Femur (tissue), 1 donor: ENCODE results near the gene POLR2E.

Source experiments
- DNase-seq: peaks from one replicate; pipeline ENCODE4 v3.0.0-alpha.2; 2017

Gene POLR2E

DNA sequence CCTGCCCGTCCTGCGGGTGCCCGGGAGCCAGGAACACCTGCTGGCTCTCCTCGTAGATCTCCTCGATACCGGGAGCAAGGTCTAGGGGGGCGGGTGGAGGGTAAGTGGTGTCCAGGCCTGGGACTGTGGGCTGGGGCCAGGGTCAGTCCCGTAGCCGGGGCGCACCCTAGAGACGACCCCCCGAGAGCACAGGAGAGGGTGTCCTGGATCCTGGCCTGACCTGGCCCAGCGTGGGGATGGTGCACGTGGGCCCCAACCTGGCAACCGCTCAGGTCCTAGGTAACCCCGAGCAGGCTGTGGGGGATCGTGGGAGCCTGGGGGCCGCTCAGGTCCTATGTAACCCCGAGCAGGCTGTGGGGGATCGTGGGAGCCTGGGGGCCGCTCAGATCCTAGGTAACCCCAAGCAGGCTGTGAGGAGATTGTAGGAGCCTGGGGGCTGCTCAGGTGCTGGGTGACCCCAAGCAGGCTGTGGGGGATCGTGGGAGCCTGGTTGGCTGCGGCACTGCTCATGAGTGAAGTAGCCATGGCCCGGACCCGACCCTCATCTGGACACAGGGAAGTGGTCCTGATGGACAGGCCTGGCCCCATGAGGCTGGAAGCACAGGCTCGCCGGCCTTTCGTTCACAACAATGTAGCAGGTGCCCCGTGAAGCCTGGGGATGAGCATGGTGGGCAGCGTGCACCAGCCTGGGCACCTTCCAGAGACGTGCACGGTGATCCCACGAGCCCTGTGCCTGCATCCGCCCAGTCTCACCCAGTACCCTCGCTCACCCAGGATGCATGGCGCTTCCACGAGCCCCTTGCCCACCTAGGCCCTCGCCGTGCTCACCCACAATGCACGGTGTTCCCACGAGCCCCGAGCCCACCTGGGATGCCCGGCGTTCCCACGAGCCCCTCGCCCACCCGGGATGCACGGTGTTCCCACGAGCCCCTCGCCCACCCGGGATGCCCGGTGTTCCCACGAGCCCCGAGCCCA, 14.8 kb upstream of the POLR2E start:
- DNase-seq = no peak

DNA sequence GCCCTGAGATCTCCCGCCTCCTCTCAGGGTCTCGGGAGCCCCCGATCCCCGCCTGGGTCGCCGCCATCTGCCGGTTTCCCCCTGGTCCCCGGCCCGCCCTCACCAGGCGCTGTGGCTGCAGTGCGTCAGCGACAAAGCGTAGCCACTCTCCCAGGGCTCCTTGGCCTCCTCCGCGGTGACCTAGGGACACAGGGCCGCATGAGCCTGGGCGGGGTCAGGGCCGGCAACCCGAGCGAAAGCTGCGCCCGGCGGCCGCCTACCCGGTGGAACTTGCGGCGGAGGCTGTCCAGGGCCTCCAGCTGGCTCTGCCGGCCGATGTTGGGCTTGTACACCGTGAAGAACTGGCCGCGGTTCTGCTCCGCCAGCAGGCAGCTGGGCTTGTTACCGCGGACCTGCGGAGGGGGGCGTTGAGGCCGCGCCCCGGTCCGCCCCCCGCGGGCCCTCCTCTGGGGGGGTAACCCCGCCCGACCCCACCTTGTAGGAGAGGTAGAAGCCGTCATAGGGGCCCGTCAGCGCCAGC, 13.9 kb upstream of the POLR2E start:
- DNase-seq = no peak

DNA sequence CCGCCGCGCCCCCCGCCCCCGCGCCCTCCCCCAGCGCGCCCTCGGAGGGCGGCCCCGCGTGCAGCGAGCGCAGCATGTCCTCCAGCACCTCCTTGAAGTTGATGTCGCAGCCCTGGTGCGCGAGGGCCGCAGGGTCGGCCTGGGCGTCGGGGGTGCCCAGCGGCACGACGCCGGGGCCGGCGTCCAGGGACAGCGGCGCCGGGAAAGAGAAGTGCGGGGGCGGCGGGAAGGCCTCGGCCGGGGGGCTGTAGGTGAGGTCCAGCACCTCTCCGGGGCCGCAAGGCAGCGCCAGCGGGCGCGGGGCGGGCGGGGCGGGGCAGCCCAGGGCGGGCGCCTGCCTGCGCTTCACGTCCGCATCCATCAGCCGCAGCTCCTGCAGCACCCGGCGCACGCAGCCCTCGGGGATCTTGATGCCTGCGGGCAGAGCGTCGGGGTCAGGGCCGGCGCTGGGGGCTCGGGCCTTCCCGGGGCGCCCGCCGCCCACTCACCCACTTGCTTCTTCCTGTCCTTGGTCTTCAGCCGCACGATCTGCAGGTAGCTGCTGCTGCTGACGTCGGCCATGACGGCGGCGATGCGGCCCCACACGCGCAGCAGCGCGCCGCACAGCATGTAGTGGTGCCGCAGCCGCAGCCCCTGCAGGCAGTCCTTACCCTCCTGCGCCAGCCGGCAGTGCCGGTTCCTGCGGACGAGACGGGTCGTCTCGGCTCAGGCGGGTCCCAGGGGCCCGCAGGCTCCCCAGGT, 13.3 kb upstream of the POLR2E start:
- DNase-seq = no peak

DNA sequence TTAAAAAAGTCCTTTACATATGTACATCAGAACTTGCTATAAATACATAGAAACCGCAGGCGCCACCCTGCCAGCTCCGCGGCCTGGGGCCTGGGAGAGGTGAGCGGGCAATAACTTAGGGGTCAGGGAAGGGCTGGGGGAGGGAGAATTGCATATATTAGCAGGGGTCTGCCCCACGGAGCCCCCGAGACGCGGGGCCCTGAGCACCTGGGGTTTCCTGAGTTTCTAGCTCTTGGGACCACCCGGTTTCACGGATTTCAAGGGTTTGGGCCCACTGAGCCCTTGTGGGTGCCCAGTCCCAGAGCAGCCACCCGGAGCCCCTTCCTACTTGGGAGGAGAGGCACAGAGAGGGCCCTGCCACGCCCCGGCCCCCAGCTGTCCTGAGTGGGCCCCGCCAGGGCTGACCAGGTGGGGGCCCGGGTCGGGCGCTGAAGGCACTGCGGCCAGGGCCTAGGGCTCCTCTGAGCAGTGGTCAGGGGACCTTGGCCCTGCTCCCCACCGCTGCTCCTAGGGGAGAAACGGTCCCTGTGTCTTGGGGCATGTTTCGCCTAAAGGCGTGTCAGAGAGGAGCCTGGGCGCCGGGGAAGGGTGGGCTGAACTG, 12.6 kb upstream of the POLR2E start:
- no peak for DNase-seq

- no peak for DNase-seq
Measured at GRCh38 chr19:1106841-1107660, 11.9 kb upstream of the POLR2E start.

DNA sequence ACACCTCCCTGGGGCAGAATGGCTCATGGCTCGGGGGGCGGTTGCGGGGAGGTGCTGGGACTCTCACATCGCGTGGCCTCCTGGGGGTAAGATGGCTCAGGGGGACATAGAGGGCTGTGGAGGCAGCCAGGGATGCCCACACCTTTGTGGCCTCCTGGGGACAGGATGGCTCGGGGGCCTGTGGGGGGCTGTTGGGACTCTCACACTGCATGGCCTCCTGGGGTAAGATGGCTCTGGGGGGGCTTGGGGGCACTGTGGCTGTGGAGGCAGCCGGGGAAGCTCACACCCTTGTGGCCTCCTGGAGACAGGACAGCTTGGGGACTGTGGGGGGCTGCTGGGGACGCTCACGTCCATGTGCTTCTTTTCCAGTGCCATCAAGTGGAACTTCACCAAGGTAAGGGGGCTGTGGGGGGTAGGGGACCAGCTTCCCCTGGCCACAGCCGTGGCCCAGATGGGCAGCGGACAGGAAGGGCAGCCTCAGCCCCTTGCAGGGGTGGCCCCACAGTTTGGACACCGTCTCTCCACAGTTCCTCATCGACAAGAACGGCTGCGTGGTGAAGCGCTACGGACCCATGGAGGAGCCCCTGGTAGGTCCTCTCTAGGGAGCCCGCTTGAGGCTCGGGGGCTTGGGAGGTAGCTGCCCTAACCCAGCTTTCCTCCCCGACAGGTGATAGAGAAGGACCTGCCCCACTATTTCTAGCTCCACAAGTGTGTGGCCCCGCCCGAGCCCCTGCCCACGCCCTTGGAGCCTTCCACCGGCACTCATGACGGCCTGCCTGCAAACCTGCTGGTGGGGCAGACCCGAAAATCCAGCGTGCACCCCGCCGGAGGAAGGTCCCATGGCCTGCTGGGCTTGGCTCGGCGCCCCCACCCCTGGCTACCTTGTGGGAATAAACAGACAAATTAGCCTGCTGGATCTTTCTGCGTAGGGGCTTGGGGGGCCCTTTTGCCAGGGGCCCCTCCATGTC, 11.0 kb upstream of the POLR2E start:
- DNase-seq = no peak

DNA sequence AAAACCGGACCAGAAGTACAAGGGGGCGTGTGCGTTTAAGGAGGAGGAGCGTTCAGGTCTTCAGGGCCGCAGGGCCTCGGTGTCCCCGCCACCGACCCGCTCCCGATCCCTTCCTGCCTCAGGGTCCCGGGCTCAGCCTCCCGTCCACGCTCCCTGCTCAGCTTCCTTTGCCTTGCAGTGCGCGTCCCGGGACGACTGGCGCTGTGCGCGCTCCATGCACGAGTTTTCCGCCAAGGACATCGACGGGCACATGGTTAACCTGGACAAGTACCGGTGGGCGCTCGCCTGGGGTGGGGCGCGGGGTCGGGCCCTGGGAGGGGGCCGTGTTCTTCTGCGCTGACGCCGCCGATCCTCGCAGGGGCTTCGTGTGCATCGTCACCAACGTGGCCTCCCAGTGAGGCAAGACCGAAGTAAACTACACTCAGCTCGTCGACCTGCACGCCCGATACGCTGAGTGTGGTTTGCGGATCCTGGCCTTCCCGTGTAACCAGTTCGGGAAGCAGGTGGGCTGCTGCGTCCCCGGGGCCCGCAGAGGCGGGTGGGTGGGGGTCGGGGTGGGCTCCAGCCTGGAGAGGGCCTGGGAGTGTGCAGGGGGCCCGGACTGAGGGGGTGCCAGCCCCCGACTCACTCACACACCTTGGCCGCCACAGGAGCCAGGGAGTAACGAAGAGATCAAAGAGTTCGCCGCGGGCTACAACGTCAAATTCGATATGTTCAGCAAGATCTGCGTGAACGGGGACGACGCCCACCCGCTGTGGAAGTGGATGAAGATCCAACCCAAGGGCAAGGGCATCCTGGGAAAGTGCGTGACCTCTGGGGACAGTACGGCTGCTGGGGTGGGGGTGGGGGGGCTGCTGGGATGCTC, 10.1 kb upstream of the POLR2E start:
- no peak for DNase-seq

- peak; percentile 79 for DNase-seq
Measured at GRCh38 chr19:1104311-1105007, 9.3 kb upstream of the POLR2E start.

GRCh38 chr19:1103708-1104310, 8.6 kb upstream of the POLR2E start, which contains the start of gene GPX4:
GPX4 (plus strand) TSS chr19:1103994; CDS start chr19:1104044, 50 bp downstream.
- DNase-seq = peak; percentile 100

DNA sequence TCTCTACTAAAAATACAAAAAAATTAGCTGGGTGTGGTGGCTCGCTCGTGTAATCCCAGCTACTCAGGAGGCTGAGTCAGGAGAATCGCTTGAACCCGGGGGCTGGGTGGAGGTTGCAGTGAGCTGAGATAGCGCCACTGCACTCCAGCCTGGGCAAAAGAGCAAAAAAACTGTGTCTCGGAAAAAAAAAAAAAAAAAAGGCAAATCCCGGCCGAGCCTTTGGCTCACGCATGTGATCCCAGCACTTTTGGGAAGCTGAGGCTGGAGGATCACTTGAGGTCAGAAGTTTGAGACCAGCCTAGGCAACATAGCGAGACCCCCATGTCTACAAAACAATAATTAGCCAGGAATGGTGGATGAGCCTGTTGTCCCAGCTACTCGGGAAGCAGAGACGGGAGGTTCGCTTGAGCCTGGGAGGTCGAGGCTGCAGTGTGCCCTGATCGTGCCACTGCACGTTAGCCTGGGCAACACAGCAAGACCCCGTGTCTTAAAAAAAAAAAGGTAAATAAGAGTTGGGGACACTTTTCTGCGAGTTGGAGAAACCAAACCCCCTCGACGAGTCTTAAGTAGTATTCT, 8.0 kb upstream of the POLR2E start:
- no peak for DNase-seq

- DNase-seq = no peak
Measured at GRCh38 chr19:1102407-1103131, 7.4 kb upstream of the POLR2E start.

DNA sequence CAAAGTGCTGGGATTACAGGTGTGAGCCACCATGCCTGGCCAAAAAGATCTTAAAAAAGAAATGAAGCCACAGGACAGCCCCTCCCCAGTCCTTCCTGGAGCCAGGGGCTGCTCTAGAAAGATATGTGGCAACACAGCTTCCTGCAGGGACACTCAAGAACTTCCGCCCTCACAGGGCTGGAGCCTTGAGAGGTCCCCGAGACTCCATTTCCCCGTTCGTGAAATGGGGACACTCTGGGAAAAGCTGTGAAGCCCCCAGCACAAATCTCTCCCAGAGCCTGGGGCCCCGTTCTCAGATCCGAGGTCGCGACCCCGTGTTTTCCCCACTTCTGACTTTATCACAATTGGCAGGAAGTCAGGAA, 6.1 kb upstream of the POLR2E start:
- no peak for DNase-seq

DNA sequence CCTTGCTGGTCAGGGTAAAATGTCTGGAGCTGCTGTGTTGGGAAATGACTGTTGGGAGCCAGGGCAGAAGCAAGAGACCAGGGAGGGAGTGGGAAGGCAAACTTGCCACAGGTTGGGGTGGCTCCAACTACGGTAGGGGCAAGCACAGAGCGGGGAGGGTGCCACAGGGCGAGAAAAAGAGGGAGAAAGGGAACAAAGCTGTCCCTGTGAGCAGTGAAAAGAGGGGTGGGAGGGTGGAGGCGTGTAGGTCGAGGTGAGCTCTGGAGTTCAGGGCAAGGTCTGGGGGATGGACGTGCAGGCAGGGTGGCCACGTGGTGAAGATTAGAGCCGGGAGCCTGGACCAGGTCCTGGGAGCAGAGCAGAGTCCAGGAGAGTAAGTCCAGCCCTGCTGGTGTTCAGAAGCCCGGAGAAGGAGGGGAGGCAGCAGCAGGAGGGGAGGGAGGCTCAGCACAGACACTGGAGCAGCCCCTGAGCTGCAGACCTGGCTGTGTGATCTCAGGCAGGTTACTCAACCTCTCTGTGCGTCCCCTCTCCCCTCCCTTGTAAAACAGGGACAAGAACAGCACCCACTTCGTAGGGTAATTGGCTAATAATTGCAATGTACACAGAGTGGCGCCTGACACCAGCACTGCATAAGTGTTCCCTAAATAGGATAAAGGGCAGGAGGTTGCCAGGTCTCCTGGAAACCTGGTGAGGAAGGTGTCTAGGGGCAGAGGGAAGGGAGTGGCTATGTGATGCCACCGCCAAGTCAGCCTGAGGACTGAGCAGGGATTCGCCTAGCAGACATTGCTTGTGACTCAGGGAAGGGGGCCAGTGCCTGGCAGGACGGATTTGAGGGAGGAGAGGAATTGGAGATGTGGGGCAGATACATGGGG, 3.2 kb upstream of the POLR2E start:
- no peak for DNase-seq

DNA sequence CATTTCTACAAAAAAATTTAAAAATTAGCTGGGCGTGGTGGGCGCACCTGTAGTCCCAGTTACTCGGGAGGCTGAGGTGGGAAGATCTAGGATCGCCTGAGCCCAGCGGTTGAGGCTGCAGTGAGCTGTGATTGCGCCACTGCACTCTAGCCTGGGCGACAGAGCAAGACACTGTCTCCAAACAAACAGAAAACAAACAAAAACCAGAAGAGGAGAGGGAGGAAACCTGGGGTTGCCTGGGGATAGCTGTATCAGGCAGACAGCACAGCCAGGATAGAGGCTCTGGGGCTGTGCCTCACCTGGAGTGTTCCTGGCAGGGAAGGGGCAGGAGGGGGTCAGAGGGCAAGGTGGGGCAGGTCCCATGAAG, 2.6 kb upstream of the POLR2E start:
- no peak for DNase-seq

- no peak for DNase-seq
Measured at GRCh38 chr19:1094655-1094977, 559 bp downstream of the POLR2E start.

GRCh38 chr19:1093811-1094553, 1.2 kb downstream of the POLR2E start:
- DNase-seq = no peak
